GM19240 (cell line): ENCODE measurements around the gene SAMM50.
"Not testable (repeated sequence)": the region's sequence is repeated elsewhere in the genome, so short reads cannot be mapped to it uniquely, and the experiment has no call there.

Experiments used
- DNase-seq: peaks from one replicate; pipeline ENCODE4 v3.0.0; 2011; ENCODE audit warnings: low spot score; ENCODE audit not compliant: insufficient read length

The SAMM50 gene

DNA sequence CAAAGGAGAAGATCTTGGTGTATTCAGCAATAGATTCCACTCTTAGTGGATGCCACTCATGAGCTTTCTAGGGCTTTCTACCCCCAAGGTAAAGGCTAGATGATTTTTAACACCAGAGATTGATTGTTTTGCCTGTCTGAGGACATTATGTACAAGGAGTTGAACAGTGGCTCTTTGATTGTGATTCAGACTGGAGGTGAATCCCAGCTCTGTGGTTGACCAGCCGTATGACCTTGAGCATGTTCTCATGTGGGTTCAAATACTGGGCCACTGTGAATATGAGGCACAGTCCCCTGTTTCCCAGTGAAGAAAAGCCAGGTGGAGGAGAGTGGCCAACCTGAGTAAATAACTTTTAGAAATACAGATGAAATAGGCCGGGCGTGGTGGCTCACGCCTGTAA lies 44.9 kb downstream of the SAMM50 start:
- DNase-seq = no peak

DNA sequence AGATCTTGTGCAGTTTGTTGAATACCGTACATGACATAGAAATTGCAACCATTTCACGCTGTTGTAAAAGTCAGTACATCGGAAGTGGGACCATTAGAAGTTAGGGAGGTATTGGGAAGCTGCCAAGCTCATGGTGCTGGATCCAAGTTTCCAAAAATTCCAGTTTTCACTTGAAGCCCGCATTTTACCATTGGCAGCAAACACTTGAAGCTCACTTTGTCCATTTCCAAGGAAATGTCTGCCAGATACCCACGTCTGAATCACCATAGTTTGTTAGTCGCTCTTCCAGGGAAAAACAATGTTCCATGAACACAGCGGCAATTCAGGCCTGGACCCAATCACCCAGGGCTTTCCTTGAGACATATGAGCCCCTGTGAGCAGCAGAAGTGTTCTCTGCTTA lies 46.3 kb downstream of the SAMM50 start:
- no peak for DNase-seq

DNA sequence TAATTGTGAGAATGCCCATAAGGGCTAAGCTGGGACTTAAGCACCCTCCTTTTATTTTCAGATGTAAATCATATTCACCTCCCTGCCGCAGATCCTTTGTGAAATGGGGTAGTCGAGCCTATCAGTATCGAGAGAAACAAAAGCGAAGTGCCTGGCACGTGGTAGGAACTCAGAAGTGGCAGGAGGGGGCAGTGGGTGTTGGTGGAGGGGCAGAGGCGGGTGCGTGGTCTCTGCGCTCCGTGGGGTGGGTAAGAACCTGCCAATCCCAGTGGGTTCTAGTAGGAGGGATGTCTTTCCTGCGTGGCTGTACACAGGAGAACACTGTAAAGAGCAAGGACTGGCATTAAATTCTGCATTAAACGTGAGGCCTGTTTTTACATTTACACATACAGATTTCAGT lies 47.1 kb downstream of the SAMM50 start:
- DNase-seq = no peak

DNA sequence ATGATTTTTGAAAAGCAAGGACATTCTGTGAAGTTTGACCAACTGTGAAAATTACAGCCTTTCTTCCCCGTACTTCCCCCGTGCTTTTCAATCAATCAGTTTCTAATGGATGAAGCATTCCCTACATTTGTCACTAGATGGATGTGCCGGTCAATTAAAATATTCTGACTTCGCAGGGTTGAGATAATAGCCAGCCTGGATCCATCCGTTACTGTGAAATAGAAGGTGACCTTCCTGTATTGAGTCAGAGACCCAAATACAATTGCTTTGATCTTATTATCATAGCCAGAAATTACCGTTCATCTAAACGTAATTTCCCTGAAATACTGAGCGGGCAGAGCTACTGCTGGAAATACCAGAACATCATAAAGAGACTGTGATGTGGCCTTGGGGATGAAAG lies 47.8 kb downstream of the SAMM50 start:
- no peak for DNase-seq

DNA sequence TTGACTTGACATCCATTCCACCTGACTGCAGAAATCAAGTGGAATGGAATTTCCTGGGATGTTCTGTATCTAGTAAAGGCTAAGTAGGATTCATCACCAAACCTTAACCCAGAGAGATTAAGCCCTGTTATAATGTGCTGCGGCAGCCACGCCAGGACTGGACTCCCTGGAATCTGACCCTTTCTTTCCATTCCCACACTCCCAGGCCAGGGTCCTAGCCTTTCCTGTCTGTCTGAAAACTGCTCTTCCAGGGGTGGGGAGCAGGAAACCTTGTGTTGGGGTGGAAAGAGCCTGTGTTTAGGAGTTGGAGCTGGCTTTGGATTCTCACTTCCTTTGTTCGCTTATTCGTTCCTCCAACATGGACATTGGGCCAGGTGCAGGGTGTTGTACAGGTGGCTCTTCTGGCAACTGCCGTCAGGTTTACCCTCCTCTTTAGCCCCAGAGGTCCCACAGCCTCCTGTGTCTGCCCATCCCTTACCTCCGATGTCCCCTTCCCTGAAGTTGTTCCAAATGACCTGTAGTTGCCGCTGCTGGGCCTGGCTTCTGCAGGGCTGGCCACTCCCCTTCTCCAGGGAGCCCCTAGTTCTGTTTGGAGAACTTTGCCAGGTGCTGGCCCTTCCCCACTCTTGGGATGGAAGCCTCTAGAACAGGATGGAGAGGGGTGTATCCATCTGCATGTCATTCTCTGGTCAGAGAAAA lies 48.3 kb downstream of the SAMM50 start:
- DNase-seq = no peak

DNA sequence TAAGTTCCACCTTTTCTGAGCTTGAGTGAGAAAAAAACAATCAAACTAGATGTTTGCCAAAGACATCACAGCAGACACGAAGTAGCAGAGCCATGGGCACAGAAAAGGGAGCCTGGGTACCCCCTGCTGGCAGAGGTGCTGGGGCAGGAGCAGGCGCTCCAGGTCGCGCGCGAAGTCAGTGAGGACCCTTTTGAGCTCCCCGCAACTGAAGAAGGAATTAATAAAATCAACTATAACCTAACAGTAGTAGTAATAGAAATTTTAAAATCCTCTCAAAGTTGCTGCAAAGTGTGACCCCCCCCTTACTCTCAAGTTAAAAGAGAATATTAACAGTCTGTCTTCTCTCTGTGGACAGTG lies 48.8 kb downstream of the SAMM50 start:
- DNase-seq = no peak

DNA sequence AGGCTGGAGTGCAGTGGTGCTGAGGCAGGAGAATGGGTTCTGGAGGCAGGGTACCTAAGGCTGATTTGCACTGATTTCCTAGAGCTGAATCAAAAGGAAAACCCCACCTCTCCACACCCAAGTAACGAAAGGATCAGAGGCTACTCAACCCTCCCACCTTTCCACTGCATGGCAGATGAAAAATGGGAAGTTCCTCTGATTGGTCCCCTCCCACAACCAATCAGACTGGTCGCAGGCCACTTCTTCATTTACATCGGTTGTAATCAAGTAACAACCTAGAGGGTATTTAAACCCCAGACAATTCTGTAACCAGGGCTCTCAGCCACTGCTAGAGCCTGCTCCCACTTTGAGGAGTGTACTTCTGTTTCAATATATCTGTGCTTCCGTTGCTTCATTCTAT lies 50.3 kb downstream of the SAMM50 start:
- no peak for DNase-seq

DNA sequence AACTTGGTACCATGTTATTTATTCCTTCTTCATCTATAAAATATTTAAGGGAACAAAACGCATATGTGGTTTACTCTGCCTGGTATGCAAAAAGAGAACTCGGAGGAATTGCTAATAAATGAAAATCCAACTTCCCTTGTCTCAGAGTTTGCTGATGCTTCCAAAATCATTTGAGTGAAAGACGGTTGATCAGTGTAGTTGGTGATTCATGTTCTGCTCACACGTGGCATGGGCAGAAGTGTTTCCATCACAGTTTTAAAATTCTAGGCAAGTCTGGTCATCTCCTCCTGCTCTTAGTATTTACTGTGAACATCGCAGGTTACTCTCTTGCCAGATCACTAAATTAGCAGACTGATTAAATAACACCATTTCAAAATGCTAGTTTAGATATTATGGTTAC lies 56.9 kb downstream of the SAMM50 start:
- no peak for DNase-seq

DNA sequence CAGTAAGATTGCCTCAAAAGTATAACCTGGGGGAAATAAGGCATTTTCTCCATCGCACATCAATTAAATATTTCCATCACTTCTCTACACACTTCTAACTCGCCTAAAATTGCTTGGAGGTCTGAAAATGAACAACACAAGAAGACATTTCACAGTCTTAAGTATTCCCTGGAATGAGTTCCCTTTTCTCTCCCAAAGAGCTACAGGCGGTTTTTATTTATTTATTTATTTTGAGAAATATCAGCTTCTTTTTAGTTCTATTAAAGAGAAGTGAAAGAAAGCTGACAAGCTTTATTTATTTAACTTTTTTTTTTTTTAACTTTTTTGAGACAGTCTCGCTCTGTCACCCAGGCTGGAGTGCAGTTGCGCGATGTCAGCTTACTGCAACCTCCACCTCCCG lies 57.3 kb downstream of the SAMM50 start:
- no peak for DNase-seq

DNA sequence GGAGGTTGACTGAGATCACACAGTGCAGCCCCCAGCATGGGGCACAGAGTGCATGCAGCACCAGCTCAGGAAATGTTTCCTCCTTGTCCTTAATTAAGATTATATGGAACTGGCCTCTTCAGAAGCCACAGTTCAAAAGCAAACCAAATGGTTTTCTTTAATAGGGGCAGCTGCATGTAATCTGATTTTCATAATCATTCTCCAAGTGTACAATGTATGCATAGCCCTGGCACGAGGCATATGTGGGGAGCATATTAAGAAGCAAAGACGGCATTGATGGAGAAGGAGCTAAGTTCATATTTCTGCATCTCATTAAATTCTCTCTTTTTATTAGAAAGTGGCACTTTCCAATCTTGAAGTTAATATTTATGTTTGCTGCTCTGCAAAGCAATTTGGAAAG lies 59.0 kb downstream of the SAMM50 start:
- no peak for DNase-seq

DNA sequence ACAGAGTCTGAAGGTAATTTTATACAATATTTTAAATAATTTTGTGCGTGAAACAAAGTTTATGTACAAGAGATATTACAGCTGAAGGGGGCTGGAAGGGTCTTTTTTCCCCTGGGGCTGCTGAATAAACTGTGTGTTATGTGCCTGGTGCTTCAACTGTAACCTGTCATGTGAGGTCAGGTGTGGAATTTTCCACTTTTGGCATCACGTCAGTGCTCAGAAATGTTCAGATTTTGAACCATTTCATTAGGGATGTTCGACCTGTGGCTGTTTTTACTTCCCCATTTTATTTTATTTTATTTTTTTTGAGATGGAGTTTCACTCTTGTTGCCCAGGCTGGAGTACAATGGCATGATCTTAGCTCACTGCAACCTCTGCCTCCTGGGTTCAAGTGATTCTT lies 61.3 kb downstream of the SAMM50 start:
- not testable (repeated sequence) for DNase-seq

DNA sequence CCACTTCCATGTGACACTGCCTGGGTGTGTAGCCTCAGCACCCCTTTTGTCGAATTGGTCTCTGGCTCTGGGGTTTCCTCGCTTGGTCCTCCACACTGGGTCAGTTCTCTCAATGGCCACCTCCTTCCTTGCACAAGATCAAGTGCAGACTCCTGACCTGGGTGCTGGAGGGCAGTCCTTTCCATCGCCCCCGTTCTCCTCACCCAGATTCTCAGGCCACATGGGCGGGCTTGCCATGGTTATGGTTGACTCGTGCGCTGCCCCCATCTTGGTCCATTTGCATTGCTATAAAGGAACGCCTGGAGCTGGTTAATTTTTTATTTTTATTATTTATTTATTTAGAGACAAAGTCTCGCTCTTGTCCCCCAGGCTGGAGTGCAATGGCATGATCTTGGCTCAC lies 63.4 kb downstream of the SAMM50 start:
- DNase-seq = no peak

DNA sequence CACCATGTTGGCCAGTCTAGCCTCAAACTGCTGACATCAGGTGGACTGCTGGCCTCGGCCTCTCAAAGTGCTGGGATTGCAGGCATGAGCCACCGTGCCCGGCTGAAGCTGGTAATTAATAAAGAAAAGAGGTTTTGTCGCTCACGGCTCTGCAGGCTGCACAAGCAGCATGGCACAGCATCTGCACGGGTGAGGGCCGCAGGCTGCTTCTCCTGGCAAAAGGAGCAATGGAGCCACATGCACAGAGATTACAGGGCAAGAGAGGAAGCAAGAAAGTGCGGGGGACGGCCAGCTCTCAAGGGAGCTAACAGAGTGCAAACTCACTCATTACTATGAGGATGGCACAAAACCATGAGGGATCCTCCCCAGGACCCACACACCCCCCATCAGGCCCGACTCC lies 64.2 kb downstream of the SAMM50 start:
- no peak for DNase-seq

DNA sequence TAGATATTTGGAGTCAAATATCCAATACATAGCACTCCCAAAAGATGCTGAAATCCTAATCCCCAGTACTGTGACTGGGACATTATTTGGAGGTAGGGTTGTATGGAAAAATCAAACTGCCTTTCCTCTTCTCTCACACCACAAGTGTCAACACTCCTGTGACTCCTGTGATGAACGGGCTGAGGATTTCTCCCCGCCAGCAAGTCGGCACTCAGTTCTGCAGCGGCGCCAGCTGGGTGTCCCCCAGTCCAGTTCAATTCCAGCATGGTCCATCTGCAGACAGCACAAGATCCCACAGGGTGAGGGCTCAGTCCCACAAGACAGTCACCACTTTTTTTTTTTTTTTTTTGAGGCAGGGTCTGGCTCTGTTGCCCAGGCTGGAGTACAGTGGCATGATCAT lies 64.6 kb downstream of the SAMM50 start:
- no peak for DNase-seq

DNA sequence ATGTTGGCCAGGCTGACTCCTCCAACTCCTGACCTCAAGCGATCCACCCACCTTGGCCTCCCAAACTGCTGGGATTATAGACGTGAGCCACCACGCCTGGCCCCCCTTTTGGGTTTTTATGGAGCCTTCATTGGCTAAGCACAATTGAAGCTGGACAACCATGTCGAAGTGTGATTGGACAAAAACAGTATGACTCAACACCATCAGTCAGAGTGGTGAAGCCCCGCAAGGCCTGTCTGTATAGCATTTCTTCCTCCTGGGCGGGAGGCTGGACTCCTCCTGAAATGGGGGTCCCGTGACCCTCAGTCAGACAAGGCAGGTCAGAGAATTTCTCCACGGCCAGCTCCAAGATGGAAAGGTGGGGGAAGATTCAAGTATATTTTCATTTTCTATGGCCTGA lies 65.7 kb downstream of the SAMM50 start:
- no peak for DNase-seq

DNA sequence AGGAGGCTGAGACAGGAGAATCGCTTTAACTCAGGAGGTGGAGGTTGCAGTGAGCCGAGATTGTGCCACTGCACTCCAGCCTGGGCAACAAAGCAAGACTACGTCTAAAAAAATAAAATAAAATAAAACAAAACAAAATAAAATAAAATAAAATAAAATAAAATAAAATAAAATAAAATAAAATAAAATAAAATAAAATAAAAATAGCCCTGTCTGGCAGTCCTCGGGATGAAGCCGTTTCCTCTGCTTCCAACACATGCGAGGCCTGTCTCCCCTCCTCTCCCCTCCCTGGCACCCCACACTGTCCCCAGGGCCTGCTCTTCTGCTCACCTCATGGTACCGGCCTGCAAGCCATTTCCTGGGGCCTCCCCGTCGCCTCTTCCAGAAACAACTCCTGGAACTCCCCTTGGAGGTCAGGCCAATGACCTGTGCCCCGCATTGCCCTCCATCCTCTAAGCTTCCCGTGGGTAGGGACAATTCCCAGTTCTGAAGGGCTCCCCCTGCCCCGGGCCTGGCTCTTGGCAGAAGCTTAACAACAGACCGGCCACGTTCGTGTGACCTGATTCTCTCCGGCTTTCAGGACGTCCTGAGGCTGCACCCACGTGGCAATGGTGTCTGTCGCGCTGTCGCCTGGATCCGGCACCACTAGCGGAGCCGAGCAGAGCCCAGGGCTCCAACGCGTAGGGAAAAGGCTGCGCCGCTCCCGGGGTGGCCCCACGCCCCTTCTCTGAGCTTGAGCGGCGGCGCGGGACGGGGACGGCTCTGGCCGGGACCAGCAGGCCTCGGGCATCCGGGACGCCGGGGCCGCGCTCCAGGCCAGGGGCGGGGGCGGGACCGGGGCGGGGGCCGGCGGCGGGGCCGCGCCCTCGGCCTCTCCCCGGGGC lies 68.4 kb downstream of the SAMM50 start:
- DNase-seq = peak; percentile 52

DNA sequence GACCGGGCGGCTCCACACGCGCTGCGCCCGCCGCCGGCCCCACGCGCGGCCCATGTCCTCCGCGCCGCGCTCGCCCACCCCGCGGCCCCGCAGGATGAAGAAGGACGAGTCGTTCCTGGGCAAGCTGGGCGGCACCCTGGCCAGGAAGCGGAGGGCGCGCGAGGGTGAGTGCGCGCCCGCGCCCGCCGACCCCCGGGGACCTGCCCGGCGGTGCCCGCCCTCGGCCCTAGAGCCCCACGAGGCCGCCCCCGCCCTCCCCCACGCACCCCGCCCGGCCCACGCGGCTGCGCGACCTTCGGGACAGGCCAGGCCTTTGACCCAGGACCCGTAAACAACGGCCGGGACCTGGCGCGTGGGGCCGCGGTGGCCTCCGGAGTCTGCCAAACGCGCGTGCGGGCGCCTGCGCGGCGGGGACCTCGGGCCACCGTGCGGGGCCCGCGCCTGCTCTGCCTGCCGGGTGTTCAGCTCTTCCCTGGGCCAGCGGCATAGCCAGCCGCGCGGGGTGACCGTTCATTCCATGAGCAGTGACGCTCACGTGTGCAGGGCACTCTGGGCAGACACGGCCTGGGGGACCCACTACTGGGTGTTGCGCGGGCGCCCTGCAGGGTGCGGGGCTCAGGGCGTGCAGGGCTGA lies 69.2 kb downstream of the SAMM50 start, which contains the start of gene PARVB:
Gene PARVB, plus strand, starts transcription at position 15 of the 634 bp plus-strand sequence. Its CDS starts 38 bp downstream, at position 53.
- DNase-seq = peak; percentile 25

DNA sequence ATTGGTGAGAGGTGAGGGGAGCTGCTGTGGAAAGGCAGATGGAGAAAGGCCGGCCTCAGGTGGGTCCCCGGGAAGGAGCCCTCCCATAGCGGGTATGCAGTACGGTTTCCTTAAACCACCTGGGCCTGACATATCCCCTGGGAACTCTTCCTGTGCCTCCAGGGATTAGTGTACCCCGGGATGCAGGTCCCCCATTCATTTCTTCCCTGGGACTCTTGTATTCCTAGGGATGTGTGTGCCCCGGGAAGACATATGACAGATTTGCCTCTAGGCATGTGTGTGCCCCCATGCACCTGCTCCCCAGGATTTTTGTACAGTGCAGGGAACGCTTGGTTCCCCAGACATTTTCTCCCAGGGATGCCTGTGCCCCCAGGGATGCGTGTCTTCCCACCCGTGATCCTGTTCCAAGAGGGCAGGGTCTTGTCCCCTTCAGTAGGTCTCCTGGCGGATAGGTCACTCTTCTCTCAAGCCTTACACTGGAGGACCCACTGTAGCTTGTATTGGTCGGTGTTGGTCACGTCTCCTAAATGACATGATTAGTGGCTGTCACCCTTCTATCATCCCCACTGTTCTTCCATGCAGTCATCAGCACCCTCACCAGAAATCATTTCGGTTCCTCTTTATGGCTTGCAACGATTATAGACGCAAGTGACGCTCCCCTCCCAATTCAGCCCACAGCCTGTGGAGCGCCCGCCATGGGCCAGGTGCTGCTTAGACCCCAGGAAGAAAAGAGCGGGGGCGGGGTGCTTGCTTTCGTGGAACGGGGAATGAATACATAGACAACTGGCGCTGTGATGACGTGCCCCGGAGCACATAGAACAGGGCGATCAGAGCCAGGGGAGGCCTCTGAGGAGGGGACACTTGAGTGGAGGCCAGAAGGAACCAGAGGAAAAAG lies 70.2 kb downstream of the SAMM50 start:
- DNase-seq = peak; percentile 81

DNA sequence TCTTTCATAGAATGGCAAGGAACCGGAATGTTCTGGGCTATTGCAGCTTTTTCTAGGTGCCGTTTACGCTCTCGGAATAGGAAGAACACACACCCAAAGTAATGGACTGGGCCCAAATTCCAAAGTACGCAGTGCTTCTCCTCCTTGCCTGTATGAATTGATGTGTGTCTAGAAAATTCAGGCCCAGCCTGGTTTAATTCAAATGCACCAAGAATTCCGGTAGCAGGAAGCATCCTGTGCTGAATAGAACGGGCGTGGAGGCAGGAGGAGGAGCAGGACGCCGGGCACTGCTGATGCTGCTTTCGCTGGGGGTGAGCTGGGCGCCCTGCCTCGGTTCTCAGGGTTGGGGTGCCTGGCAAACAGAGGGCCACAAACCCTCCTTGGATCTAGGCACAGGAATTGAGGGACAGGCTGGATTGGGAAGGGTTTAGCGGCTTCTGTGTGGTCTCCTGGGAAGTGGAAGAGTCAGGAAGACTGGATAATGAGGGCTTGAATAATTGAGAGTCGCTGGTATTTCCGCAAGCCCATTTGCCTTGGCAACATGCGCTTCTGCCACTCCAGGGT lies 70.9 kb downstream of the SAMM50 start:
- no peak for DNase-seq

DNA sequence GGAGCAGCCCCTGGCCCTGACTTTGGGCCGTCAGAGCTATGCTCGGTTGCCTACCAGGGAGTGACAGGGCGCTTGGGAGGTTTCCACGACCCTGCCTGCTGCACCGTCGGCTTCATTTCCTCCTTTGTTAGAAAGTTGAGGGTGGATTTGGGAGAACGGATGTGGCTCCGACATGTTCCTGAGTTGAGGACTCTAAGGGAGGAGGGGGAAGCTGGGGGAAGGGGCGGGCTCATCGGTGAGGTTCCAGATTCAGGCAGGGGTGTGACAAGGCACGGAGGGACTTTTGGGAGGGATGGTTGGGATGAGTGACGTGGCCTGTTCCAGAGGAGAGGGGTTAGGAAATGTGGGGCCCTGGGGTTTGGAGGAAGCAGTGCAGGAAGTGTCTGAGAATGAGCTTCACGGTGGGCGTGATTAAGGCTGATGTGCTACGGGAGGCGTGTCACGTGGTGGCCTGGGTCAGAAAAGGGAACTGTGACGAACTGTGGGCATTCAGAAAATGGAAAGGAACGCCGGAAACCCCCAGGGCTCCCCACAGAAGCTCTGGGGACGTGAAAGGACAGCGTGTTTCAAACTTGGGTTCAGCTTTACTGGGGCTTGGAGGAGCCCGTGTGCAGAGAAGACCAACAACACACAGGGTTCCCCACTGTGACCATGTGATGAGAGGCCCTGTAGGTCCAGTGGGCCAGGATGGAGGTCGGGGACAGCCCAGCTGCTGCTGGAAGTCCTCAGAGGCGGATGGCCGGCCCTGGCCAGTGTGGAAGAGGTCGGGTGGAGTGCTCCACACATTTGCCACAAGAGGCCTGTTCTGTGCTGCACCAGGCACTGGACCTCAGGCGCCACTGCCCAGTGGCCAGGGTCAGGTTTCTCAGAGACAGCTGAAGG lies 71.6 kb downstream of the SAMM50 start:
- peak; percentile 93 for DNase-seq
